NCI-H82 (cell line): ENCODE measurements around the gene BABAM2.
"Not testable (repeated sequence)": the region's sequence is repeated elsewhere in the genome, so short reads cannot be mapped to it uniquely, and the experiment has no call there.

Experiments used
- DNase-seq: peaks from one replicate; lab custom pipeline; 2025; lab: John Stamatoyannopoulos, UW

The BABAM2 gene

DNA sequence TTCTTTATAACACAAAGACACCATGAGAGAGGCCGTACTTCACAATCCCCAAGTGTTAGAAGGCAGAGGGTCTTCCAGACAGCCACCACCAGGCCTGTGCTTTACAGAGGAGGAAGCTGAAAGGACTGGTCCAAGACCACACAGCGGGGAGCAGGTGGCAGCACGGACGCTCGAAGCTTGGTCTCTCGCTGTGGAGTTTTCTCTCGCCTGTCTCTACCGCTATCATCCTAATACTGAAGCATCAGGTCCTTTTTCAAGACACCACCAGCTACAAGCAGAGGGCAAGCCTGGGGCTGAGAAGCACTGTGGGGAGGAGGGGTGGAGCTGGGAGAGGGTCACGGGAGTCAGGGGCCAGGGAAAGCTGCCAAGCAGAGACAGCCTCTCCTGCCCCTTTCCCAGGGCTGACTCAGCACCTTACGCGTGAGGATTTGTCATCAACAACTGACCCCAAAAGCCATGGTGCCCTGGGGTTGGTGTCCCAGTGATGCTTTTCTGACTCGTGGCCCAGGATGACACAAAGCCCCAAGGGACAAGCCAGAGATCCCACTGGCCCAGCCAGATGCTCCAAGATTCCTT, 470.3 kb downstream of the BABAM2 start:
- DNase-seq, result peak; percentile 23

DNA sequence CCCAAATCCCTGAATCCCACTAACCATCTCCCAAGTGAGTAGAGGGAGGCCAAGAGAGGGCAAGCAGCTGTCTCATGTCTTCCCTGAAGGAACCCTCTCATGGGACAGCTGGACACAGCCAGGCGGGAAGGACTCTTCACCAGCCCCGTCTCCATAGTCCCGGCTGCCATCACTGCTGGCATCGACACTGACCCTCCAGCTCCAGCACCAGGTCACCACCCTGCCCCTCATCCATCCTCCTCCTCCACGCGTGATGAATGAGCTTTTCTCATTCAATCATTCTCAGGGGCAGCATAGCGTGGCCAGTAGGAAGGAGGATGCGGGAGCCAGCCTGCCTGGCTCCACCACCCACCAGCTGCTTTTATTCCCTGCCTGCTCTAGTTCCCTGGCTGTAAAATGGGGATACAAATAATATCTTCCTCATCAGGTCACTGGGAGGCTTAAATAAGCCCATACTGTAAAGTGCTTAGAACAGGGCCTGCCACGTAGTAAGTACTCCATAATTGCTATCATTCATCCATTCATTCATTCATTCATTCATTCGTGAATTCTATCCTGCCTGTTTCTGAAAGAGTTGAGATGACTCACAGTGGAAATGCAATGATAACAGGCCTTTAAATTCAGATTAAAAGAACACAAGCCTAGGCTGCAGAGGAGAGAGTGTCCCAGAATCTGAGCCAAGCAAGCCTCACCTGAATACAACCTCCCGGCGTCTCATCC, 471.6 kb downstream of the BABAM2 start:
- no peak for DNase-seq

- no peak for DNase-seq
Measured at GRCh38 chr2:28362991-28363521, 472.5 kb downstream of the BABAM2 start.

DNA sequence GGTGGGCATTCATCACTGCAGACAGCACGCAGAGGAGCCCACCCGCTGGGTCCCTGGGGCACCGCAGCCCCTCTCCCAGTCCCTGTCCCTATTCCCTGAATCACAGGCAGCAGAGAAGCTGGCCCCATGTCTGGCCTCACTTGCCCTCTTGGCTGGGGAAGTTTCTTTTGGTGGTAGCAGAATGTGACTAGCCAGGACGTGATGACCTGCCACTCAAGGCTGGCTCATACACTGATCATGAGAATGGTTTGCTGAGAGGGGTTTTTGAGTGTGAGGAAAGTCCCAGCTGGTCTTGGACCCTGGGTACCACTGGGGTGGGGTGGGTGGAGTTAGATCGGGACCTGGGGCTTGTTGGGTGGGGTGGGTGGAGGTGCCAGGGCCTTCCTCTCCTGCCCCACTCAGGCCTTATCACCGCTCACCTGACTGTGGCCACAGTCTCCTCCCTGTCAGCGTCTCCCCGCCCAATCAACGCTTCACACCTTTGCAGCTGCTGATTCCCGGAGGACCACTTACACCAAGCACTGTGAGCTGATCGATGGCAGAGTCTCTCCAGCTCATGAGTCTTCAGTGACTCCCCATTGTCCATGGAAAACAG, 473.3 kb downstream of the BABAM2 start:
- DNase-seq, result no peak

GRCh38 chr2:28364610-28365009, 474.1 kb downstream of the BABAM2 start:
- no peak for DNase-seq

DNA sequence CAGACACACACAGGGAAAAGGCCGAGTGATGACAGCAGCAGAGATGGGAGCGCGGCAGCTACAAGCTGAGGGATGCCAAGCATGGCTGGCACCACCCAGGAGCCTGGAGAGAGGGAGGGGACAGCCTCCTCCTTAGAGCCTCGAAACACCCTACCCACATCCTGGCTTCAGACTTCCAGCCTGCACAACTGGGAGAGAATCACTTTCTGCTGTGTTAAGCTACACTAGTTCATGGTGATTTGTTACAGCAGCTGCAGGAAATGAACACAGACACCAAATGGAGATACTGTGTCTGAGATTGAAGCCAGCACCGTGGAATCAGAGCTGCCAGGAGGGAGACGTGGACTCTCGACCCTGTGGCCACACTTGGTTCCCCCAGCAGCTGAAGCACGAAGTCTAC, 474.6 kb downstream of the BABAM2 start:
- DNase-seq, result no peak

DNA sequence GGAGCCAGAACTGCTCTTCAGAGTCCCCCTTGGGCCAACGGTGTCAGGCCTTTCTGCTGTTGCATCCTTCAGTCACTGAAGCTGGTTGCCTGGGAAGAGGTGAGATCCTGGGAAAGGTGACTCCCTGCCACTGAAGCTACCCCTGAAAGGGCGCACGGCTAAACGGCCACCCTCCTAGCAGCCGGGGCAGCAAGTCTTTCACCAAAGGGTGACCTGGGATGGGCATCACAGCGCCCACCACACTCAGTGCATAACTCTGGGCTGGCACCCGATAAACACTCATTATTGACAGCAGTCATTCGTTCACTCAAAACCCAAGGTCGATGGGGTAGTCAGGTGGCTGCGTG, 475.6 kb downstream of the BABAM2 start:
- DNase-seq, result no peak

DNA sequence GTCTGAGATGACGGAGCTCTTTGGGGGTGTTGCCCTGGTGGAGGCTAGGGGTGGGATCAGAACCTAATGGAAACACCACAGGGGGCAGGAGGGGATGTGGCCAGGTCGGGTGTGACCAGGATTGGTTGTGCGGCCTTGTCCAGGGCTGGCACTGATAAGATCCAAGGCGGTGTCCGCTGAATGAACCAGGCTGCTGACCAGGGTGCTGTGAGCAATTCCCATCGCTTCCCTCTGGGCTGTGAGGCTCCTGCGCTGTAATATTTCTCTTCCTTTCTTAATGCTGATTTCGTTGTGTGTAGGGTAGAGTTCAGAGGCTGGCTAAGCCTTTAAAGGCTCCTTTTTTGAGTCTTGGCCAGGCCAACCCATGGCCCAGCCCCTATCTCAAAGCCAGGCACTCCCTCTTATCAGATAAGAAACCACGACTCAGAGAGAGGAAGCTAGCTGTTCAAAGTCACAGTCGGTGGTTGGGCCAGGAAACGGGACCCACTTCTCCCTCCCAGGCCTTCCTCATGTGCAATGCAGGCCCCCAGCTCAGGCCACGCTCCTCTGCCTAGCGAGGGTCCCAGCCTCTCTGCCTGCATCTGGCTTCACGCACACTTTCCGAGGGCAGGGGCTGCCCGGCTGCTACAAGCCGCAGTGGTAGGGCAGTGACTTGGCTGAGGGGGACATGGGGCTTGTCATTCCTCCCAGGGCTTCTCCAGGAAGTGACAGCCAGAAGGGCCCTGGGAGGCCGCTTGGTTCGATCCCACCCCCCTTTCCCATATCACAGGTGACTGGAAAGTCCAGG, 476.2 kb downstream of the BABAM2 start:
- DNase-seq, result no peak

GRCh38 chr2:28367667-28368356, 477.3 kb downstream of the BABAM2 start:
- DNase-seq, result no peak

GRCh38 chr2:28368357-28368798, 477.8 kb downstream of the BABAM2 start:
- no peak for DNase-seq

GRCh38 chr2:28369358-28369757, 478.8 kb downstream of the BABAM2 start:
- no peak for DNase-seq

GRCh38 chr2:28370354-28370753, 479.8 kb downstream of the BABAM2 start:
- no peak for DNase-seq

DNA sequence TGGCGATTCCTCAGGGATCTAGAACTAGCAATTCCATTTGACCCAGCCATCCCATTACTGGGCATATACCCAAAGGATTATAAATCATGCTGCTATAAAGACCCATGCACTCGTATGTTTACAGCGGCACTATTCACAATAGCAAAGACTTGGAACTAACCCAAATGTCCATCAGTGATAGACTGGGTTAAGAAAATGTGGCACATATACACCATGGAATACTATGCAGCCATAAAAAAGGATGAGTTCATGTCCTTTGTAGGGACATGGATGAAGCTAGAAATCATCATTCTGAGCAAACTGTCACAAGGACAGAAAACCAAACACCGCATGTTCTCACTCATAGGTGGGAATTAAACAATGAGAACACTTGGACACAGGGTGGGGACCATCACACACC, 481.2 kb downstream of the BABAM2 start:
- DNase-seq, result not testable (repeated sequence)

GRCh38 chr2:28373854-28374253, 483.3 kb downstream of the BABAM2 start:
- DNase-seq, result no peak

DNA sequence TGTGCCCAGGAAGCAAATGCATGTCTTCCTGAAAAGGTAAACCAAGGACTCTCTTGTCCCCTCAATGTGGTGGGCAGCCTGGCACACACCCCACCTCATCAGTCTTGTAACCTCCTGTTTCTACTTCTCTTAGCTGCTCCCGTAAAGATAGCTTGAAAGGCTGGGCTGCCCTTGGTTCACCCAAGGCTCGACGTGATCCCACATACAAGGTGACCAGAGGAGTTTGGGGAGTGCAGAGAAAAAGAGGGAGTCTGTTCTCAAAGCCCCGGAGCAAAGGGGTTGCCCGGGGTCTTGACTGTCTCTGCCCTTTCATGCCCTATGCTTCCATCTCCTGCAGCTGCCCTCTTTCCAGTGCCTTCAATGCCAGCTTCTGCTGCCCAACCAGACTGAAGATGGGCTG, 483.8 kb downstream of the BABAM2 start:
- no peak for DNase-seq

DNA sequence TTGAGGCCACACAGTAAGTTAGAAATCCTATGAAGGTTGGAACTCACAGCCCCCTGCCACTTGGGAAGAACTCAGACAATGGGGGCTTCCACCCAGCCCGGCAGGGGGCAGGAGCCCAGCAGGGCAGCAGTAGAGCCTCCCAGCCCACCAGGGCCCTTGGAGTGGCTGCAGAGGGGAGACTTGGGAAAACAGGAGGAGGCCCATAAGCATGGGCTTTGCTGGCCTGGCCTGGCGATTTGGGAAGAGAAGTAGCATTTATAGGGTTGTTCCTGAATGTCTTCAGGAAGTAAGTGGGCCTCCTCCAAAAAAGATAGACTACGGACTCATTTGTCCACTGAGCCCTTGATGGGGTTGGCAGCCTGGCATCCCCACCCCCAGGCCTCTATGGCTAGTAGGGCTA, 484.7 kb downstream of the BABAM2 start:
- no peak for DNase-seq

- DNase-seq, result no peak
Measured at GRCh38 chr2:28375742-28376631, 485.5 kb downstream of the BABAM2 start.

DNA sequence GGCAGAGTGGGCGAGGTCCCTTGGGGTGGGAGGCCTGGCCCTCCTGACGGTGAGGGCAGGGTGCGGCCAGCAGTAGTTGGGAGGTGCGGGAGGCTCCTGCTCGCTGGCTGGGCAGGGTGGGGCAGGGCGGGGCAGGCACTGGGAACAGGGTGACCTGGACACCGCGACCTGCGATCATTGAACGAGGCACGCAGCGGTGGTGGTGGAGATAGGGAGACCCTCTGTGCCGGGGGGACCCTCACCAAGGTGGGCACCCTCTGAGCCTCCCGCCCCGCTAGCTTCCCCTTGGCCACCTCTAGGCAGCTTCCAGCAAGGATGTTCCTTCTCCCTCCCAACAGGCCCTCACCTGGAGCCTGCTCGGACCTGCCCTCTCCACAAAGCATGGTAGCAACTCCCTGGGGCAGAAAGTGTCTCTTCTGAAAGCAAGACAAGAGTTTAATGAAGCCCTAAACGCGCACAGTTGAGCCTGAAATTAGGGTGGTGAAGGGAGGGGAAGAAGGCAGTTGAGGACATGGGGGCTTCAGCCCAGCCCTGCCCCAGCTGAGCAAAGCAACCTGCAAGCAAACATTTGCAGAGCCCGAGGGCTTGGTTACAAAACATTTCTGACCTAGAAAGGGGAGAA, 486.8 kb downstream of the BABAM2 start:
- no peak for DNase-seq

GRCh38 chr2:28377984-28378678, 487.6 kb downstream of the BABAM2 start:
- DNase-seq, result no peak
